EL (cell line): ENCODE results near the gene GAGE12C.
"Not testable (repeated sequence)": the region's sequence is repeated elsewhere in the genome, so short reads cannot be mapped to it uniquely, and the experiment has no call there.

Source experiments
- DNase-seq: peaks from one replicate; pipeline ENCODE4 v3.0.0-alpha.2; 2016

The GAGE12C gene

GRCh38 chrX:49531877-49532276 is at the start of gene GAGE12C:
GAGE12C (plus strand) TSS chrX:49532177; CDS start chrX:49533332, 1,155 bp downstream.
- DNase-seq = not testable (repeated sequence)

- DNase-seq = not testable (repeated sequence)
These were observed 9.5 kb downstream of the GAGE12C start, which contains the start of gene GAGE12D for GRCh38 chrX:49541433-49541832. GAGE12D (plus strand) TSS chrX:49541733; CDS start chrX:49542888, 1,155 bp downstream.

GRCh38 chrX:49550989-49551388 is 19.0 kb downstream of the GAGE12C start, which contains the start of gene GAGE12E:
GAGE12E (plus strand) TSS chrX:49551289; CDS start chrX:49552444, 1,155 bp downstream.
- not testable (repeated sequence) for DNase-seq

GRCh38 chrX:49560542-49560941 is 28.6 kb downstream of the GAGE12C start, which contains the start of gene GAGE12F:
GAGE12F (plus strand) TSS chrX:49560842; CDS start chrX:49561997, 1,155 bp downstream.
- not testable (repeated sequence) for DNase-seq

GRCh38 chrX:49568728-49569127 is 36.8 kb downstream of the GAGE12C start:
- DNase-seq = not testable (repeated sequence)

- not testable (repeated sequence) for DNase-seq
These were observed 37.2 kb downstream of the GAGE12C start for GRCh38 chrX:49569152-49569551.

GRCh38 chrX:49570100-49570499 is 38.1 kb downstream of the GAGE12C start, which contains the start of gene GAGE12G:
GAGE12G (plus strand) TSS chrX:49570400; CDS start chrX:49571555, 1,155 bp downstream.
- not testable (repeated sequence) for DNase-seq

GRCh38 chrX:49579649-49580048 is 47.7 kb downstream of the GAGE12C start, which contains the start of gene GAGE12H:
GAGE12H (plus strand) TSS chrX:49579949; CDS start chrX:49581104, 1,155 bp downstream.
- not testable (repeated sequence) for DNase-seq
